K562 (cell line): ENCODE measurements around the gene NUBP2. TPM values are rescaled to one million over a fixed set of nuclear protein-coding genes. Genes with fewer than 3 reads are reported as not detected.

Experiments
- CBX8 ChIP-seq: fragments of 200-600 bp; sonication (generic); IDR thresholded peaks from 2 replicates; pipeline ENCODE4 v1.6.1; 2012; ENCODE audit warnings: borderline replicate concordance, mixed run types, low read depth, mild to moderate bottlenecking, moderate library complexity, mixed read lengths, low read length, control low read depth, inconsistent platforms; ENCODE audit not compliant: poor library complexity, severe bottlenecking; ENCODE audit errors: extremely low read depth
- FOXJ3 ChIP-seq: sonication (generic); formaldehyde crosslinking; IDR thresholded peaks from 2 replicates; pipeline ENCODE4 v1.4.0; 2020; ENCODE audit warnings: mild to moderate bottlenecking, missing genetic modification reagents
- KDM5B ChIP-seq: fragments of 200-600 bp; sonication (generic); IDR thresholded peaks from 2 replicates; pipeline ENCODE4 v1.6.1; 2012; ENCODE audit warnings: low read depth, mild to moderate bottlenecking, moderate library complexity, low read length, control low read depth, inconsistent platforms; ENCODE audit not compliant: insufficient replicate concordance
- KLF13 ChIP-seq: fragments of 450-650 bp; IDR thresholded peaks from 2 replicates; pipeline ENCODE4 v1.6.1; 2016; ENCODE audit warnings: missing genetic modification characterization, low read depth, mild to moderate bottlenecking, missing compliant biosample characterization, moderate library complexity, borderline replicate concordance
- SAFB ChIP-seq: fragments of 200-400 bp; formaldehyde crosslinking; IDR thresholded peaks from 2 replicates; pipeline ENCODE4 v1.6.1; 2017; ENCODE audit warnings: low read depth, low read length, borderline replicate concordance
- TBL1XR1 ChIP-seq, 2 experiments: IDR thresholded peaks; 2 replicates each; pipeline ENCODE4 v1.6.1; 2012; ENCODE audit warnings: improper control_type of control experiment in 2 of 2, low read length in 2 of 2, mild to moderate bottlenecking in 1 of 2
- TFE3 ChIP-seq: fragments of 450-650 bp; formaldehyde crosslinking; IDR thresholded peaks from 2 replicates; pipeline ENCODE4 v1.4.0; 2020; ENCODE audit warnings: mild to moderate bottlenecking, mixed read lengths
- UBTF ChIP-seq, 2 experiments: IDR thresholded peaks; 2 replicates each; pipeline ENCODE4 v1.6.1; 2012; ENCODE audit warnings: improper control_type of control experiment in 2 of 2, low read depth in 2 of 2, low read length in 2 of 2, borderline replicate concordance in 1 of 2
- ZNF707 ChIP-seq: fragments of 250-450 bp; sonication (Bioruptor Pico); conservative IDR thresholded peaks from 2 replicates; pipeline ENCODE4 v1.8.0; 2022; ENCODE audit warnings: inconsistent platforms, mild to moderate bottlenecking, moderate library complexity
- polyA plus RNA-seq, 8 experiments: library from polyadenylated mRNA; depleted of rRNA in 4 of 8; stranded (reverse) in 5 of 8; unstranded in 3 of 8; fragments of >200 nt; fragmentation: Nextera tagmentation in 2 of 8; fragmentation: Illumina TruSeq in 1 of 8; extraction: Ambion mirVana in 2 of 8; extraction: Trizol in 1 of 8; gene quantifications; 2 replicates each; pipeline versions ENCODE4 v1.2.1 to v1.2.3, GENCODE V29; 2011 to 2014; ENCODE audit warnings: inconsistent platforms in 1 of 8, missing spikeins in 1 of 8
- total RNA-seq, 7 experiments: library from RNA; depleted of rRNA in 6 of 7; stranded (reverse); fragments of >200 nt in 6 of 7; fragmentation: Illumina TruSeq in 2 of 7; extraction: Trizol in 2 of 7; gene quantifications; 2 replicates each; pipeline versions ENCODE4 v1.2.1 to v1.2.3, GENCODE V29; 2011 to 2021; ENCODE audit warnings: low replicate concordance in 1 of 7
- TF ChIP-seq, protein P1 (sequence below): fragments of 200-600 bp; sonication (generic); IDR thresholded peaks from one replicate; pipeline ENCODE4 v1.6.1; 2012; ENCODE audit warnings: mild to moderate bottlenecking, low read depth, low read length, inconsistent platforms

NUBP2 gene
- total and polyA plus RNA-seq, 9 of the 15 experiments (the other 6 are each of a cell fraction or from before 2014, with no cell fraction given), result 1.8 to 115 (median 24.0) TPM

DNA sequence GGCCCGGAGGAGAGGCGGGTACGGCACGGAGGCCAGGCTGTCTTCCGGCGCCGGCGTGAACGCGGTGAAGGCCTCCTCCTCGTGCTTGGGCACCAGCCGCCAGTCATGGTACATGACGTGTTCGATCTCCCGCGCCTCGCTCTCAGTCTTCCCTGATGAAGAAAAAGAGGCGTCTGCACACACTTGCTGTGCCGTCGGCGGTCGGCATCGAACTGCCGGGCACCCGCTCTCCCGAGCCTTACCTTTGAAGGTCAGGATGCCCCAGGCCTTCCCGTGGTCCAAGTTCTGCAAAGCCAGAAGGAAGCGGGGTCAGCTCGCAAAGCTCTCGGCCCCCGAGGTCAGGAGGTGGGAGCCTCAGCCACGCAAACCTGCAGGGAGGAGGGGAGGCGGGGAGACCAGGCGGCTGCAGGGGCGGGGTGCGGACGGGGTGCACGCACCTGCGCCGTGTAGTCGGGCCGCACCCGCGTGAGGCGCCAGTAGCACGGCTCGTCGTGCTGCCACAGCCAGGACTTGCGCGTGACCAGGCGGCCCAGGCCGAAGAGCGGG is 10.3 kb upstream of the NUBP2 start, which contains the start of gene EME2 (continued):
- TF ChIP-seq, protein P1, sequence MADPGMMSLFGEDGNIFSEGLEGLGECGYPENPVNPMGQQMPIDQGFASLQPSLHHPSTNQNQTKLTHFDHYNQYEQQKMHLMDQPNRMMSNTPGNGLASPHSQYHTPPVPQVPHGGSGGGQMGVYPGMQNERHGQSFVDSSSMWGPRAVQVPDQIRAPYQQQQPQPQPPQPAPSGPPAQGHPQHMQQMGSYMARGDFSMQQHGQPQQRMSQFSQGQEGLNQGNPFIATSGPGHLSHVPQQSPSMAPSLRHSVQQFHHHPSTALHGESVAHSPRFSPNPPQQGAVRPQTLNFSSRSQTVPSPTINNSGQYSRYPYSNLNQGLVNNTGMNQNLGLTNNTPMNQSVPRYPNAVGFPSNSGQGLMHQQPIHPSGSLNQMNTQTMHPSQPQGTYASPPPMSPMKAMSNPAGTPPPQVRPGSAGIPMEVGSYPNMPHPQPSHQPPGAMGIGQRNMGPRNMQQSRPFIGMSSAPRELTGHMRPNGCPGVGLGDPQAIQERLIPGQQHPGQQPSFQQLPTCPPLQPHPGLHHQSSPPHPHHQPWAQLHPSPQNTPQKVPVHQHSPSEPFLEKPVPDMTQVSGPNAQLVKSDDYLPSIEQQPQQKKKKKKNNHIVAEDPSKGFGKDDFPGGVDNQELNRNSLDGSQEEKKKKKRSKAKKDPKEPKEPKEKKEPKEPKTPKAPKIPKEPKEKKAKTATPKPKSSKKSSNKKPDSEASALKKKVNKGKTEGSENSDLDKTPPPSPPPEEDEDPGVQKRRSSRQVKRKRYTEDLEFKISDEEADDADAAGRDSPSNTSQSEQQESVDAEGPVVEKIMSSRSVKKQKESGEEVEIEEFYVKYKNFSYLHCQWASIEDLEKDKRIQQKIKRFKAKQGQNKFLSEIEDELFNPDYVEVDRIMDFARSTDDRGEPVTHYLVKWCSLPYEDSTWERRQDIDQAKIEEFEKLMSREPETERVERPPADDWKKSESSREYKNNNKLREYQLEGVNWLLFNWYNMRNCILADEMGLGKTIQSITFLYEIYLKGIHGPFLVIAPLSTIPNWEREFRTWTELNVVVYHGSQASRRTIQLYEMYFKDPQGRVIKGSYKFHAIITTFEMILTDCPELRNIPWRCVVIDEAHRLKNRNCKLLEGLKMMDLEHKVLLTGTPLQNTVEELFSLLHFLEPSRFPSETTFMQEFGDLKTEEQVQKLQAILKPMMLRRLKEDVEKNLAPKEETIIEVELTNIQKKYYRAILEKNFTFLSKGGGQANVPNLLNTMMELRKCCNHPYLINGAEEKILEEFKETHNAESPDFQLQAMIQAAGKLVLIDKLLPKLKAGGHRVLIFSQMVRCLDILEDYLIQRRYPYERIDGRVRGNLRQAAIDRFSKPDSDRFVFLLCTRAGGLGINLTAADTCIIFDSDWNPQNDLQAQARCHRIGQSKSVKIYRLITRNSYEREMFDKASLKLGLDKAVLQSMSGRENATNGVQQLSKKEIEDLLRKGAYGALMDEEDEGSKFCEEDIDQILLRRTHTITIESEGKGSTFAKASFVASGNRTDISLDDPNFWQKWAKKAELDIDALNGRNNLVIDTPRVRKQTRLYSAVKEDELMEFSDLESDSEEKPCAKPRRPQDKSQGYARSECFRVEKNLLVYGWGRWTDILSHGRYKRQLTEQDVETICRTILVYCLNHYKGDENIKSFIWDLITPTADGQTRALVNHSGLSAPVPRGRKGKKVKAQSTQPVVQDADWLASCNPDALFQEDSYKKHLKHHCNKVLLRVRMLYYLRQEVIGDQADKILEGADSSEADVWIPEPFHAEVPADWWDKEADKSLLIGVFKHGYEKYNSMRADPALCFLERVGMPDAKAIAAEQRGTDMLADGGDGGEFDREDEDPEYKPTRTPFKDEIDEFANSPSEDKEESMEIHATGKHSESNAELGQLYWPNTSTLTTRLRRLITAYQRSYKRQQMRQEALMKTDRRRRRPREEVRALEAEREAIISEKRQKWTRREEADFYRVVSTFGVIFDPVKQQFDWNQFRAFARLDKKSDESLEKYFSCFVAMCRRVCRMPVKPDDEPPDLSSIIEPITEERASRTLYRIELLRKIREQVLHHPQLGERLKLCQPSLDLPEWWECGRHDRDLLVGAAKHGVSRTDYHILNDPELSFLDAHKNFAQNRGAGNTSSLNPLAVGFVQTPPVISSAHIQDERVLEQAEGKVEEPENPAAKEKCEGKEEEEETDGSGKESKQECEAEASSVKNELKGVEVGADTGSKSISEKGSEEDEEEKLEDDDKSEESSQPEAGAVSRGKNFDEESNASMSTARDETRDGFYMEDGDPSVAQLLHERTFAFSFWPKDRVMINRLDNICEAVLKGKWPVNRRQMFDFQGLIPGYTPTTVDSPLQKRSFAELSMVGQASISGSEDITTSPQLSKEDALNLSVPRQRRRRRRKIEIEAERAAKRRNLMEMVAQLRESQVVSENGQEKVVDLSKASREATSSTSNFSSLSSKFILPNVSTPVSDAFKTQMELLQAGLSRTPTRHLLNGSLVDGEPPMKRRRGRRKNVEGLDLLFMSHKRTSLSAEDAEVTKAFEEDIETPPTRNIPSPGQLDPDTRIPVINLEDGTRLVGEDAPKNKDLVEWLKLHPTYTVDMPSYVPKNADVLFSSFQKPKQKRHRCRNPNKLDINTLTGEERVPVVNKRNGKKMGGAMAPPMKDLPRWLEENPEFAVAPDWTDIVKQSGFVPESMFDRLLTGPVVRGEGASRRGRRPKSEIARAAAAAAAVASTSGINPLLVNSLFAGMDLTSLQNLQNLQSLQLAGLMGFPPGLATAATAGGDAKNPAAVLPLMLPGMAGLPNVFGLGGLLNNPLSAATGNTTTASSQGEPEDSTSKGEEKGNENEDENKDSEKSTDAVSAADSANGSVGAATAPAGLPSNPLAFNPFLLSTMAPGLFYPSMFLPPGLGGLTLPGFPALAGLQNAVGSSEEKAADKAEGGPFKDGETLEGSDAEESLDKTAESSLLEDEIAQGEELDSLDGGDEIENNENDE, result no peak
- TF ChIP-seq FOXJ3 (CRISPR knock-in tag) (no peak), TFE3 (no peak), TBL1XR1 (IDR thresholded peaks at IDR 0.05; ENCODE audit: low read length in 2 of 2) (no peak), KDM5B (peak; percentile 6), SAFB (peak; percentile 22; the same call in 1 of the 2 replicates), UBTF (IDR thresholded peaks at IDR 0.05; ENCODE audit: borderline replicate concordance in 1 of 2, low read depth in 2 of 2, low read length in 2 of 2) (no peak), KLF13 (tag) (no peak), CBX8 (no peak), ZNF707 (CRISPR knock-in tag) (no peak)
